Measurements from ENCODE around the gene CNTFR. TPM values are rescaled to one million over a fixed set of nuclear protein-coding genes. Genes with fewer than 3 reads are reported as not detected.
A peak's percentile ranks its signal among the peaks of the same experiment; 100 is the strongest.

Gene CNTFR
- total RNA-seq, 1 donor = not detected

- H3K4me3 ChIP-seq (ENCODE audit: low read depth, low read length) = no peak overlapping the region
- no peak for TF ChIP-seq CTCF (IDR thresholded peaks at IDR 0.05; ENCODE audit: insufficient read depth, low read depth, low read length)
- DNase-seq (ENCODE audit: low read depth) = no peak
Observed at GRCh38 chr9:34606905-34607304, 17.4 kb upstream of the CNTFR start.

GRCh38 chr9:34606190-34606589, 16.7 kb upstream of the CNTFR start:
- no peak for TF ChIP-seq CTCF (IDR thresholded peaks at IDR 0.05; ENCODE audit: insufficient read depth, low read depth, low read length)
- H3K4me3 ChIP-seq (ENCODE audit: low read depth, low read length) = no peak overlapping the region
- DNase-seq (ENCODE audit: low read depth) = no peak

- peak; percentile 71 for DNase-seq (ENCODE audit: low read depth)
- peak; percentile 93 for TF ChIP-seq CTCF (IDR thresholded peaks at IDR 0.05; ENCODE audit: insufficient read depth, low read depth, low read length)
- H3K4me3 ChIP-seq (ENCODE audit: low read depth, low read length) = no peak overlapping the region
Observed at GRCh38 chr9:34603610-34604231, 14.2 kb upstream of the CNTFR start.

GRCh38 chr9:34601937-34602573, 12.5 kb upstream of the CNTFR start:
- TF ChIP-seq CTCF (IDR thresholded peaks at IDR 0.05; ENCODE audit: insufficient read depth, low read depth, low read length) = no peak

GRCh38 chr9:34600908-34601307, 11.4 kb upstream of the CNTFR start:
- no peak for DNase-seq (ENCODE audit: low read depth)
- H3K4me3 ChIP-seq (ENCODE audit: low read depth, low read length) = no peak overlapping the region
- no peak for TF ChIP-seq CTCF (IDR thresholded peaks at IDR 0.05; ENCODE audit: insufficient read depth, low read depth, low read length)

More at GRCh38 chr9:34601937-34602573, 12.5 kb upstream of the CNTFR start:
- no peak for DNase-seq (ENCODE audit: low read depth)
- H3K4me3 ChIP-seq (ENCODE audit: low read depth, low read length) = no peak overlapping the region

- no peak overlapping the region for H3K4me3 ChIP-seq (ENCODE audit: low read depth, low read length)
- no peak for DNase-seq (ENCODE audit: low read depth)
- TF ChIP-seq CTCF (IDR thresholded peaks at IDR 0.05; ENCODE audit: insufficient read depth, low read depth, low read length) = no peak
Observed at GRCh38 chr9:34599546-34599945, 10.0 kb upstream of the CNTFR start.

Measured in fibroblast of villous mesenchyme (primary cell).